Measurements from ENCODE around the gene TGFB1.

The TGFB1 gene

DNA sequence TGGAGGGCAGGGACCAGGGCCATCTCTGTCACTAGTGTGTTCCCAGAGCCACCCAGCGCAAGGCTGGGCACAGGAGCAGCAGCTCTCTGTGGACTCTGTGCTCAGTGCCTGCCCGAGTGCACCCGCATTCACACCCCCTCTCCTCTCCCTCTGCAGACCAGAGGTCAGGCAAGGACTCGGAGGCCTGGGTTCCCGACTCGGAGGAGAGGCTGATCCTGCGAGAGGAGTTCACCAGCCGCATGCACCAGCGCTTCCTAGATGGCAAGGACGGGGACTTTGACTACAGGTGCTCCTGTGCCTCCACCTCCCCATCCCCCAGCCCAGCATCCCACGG, 33.6 kb downstream of the TGFB1 start:
- DNase-seq, result no peak

DNA sequence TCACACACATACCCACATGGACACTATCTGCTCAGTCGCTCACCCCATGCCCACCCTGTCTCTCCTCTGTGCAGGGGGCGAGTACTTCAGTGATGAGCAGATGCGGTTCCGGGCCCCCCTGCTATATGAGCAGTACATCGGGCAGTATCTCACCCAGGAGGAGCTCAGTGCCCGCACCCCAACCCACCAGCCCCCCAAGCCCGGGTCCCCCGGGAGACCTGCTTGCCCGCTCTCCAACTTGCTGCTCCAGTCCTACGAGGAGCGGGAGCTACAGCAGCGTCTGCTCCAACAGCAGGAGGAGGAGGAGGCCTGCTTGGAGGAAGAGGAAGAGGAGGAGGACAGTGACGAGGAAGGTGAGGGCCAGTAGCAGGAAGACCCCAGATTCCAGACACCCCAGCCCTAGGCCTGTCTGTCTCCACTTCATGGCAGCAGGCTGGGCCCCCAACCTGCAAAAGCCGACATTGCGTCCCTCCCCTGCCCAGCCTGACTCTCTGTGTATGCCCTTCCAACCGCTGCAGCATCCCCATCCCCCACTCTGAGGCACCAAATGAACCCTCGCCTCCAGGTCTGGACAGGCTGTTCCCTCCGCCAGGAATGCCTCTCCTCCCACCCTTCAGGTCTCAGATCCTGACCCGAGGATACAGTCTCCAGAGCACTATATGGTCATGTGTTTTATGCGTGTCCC, 34.1 kb downstream of the TGFB1 start:
- no peak for DNase-seq

DNA sequence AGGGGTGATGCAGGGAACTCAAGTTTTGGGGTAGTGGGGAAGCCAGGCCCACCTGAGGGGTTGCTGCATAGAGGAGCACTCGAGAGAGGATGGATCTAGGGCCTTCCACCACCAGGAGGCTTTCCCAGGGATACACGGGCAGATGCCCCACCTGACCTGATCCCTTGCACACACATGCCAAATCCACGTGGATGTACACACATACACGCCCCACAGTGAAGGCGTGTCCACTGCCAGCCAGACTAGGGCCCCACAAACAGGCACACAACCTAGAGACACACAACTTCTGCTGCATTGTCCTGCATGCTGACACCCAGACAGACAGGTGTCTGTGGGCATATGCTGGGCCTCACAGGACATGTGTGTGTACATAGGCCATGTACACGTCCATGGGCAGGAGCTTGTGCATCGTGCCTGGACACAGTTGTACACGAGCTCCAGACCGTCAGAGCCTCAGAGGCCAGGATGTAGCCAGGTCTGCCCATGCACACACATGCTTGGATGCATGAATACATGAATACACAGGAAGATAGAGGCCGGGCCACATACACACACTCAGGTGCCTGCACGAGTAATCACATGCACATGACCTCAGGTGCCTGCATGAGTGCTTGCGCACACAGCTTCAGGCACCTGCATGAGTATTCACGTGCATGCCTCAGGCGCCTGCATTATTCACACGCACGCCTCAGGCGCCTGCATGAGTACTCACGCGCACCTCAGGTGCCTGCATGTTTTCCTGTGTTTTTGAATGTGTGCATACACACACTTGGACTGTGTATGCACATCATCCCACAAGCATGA, 34.8 kb downstream of the TGFB1 start:
- DNase-seq, result no peak

DNA sequence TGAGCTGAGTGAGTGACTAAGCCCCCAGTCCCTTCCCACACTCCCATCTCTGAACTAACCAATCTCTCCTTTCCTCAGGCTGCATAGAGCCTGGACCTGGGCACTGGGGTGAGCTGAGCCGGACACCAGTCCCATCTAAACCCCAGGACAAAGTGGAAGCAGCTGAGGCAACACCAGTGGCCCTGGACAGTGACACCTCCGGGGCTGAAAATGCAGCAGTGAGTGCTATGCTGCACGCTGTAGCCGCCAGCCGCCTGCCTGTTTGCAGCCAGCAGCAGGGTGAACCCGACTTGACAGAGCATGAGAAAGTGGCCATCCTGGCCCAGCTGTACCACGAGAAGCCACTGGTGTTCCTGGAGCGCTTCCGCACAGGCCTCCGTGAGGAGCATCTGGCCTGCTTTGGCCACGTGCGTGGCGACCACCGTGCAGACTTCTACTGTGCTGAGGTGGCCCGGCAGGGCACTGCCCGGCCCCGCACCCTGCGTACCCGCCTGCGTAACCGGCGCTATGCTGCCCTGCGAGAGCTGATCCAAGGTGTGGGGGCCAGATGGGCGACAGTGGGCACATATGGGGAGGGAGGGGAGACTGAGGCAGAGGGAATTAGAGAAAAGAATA, 37.3 kb downstream of the TGFB1 start:
- no peak for DNase-seq

DNA sequence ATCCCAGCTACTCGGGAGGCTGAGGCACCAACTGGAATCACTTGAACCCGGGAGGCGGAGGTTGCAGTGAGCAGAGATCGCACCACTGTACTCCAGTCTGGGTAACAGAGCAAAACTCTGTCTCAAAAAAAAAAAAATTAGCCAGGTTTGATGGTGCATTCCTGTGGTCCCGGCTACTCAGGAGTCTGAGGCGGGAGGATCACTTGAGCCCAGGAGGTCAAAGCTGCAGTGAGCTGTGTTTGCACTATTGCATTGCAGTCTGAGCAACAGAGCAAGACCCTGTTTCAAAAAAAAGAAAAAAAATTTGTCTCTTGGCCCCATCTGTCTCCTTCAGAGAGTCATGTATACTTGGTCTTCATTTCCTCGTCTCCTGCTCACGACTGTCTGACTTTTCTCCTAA, 42.1 kb downstream of the TGFB1 start:
- DNase-seq, result no peak

DNA sequence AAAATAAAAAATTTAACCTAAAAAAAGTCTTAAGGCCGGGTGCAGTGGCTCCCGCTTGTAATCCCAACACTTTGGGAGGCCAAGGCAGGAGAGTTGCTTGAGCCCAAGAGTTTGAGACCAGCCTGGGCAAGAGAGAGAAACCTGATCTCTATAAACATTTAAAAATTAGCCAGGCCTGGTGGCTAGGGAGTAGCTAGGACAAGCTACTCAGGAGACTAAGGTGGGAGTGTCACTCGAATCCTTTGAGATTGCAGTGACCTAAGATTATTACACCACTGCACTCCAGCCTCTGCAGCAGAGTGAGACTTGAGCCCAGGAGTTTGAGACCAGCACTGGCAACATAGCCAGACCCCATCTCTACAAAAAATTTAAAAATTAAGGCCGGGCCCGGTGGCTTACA, 42.6 kb downstream of the TGFB1 start:
- DNase-seq, result no peak

DNA sequence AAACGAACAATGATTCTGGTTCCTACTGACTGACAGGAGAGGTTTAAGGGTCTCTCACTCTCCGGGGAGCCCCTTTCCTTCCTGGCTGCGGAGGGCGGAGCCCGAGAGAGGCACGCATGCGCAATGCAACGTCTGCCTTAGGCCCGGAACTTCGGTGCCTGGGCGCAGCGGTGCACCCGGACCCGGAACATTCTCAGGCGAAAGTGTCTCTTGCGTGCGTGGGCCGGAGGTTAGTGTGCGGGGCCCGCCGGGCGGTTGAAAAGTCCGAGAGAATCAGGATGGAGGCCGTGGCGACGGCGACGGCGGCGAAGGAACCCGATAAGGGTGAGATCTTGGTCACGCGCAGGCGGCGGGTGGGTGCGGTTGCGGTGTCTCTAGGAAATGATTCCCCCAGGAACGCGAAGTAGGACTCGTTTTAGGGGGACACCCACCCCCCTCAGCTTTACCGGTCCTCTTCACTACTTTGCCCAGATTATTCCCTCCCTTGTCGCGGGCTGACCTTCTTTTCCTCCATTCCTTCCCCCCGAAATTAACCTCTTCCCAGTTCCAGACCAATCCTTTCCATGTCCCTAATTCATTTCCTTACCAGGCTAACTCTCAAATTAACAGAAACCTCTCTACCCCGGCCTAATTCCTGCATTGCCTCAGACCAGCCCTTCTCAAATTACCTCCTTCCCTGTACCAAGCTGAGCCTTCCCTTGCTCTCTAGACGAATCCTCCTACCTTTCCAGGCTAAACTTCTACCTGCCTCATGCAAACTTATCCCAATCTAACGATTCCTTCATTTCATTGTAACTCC, 43.5 kb downstream of the TGFB1 start, which contains the start of gene CCDC97:
CCDC97 (plus strand) TSS at position 140 of the 799 bp plus-strand sequence; CDS start at position 279, 139 bp downstream.
- DNase-seq, result peak; percentile 91

DNA sequence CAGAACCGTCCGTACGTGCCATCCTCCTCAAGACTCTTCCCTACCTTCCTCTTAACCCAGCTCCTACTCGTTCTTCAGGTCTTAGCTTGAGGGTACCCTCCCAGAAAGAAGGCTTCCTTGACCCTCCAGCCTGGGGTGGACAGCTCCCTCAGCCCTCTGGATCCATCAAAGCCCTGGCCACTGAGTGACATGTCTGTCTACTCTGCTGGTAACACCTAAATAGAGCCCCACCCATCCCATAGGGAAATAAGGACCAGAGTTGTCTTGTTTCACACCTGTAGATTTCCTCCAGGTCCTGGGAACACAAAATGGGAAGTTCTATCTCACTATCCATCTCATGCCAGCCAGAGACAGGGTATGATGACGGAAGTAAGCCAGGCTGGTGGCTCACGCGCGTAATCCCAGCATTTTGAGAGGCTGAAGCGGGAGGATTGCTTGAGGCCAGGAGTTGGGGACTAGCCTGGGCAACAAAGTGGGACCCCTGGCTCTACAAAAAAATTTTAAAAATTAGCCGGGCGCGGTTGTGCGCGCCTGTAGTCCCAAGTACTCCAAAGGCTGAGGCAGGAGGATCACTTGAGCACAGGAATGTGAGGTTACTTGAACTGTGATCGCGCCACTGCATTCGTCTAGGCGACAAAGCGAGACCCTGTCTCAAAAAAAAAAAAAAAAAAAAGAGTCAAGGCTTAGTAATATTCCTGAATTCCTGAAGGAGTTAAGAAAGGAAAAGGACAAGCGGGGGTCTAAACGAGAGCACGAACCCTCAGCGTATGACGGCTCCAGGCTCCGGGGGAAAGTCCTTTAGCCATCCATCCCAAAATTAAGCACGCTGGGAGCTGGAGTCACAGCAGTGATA, 44.3 kb downstream of the TGFB1 start:
- DNase-seq, result no peak

DNA sequence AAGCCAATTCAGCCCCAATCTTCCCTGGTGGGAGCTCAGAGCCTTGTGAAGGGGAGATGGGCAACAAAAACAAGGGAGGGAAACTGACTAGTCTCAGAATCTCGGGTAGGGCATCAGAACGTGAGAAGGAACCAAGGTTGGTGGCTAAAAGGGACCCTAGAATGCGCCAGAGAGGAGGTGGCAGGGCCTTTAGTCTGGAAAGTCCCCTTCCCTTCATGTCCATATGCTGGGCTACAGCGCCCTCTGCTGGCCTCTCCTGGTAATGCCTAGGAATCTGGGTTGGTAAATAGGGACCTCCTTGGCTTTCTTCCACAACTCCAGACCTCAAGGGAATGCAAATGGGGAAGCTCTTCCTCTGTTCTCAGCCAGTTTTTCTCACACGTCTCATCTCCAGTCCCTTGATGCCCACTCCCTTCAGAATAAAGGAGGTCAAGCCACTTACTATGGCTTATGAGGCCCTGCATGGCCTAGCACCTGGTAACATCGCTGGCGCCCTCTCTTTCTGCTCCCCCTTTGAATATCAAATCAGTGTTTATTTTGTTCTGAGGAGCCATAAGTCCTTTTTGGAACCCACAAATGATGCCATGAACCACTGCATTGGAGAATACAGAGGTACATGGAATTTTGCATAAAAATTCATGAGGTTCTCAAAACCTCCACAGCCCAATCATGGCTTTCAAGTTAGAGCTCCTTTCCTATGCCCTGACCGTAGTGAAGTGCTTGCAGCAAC, 45.1 kb downstream of the TGFB1 start:
- peak; percentile 95 for DNase-seq

DNA sequence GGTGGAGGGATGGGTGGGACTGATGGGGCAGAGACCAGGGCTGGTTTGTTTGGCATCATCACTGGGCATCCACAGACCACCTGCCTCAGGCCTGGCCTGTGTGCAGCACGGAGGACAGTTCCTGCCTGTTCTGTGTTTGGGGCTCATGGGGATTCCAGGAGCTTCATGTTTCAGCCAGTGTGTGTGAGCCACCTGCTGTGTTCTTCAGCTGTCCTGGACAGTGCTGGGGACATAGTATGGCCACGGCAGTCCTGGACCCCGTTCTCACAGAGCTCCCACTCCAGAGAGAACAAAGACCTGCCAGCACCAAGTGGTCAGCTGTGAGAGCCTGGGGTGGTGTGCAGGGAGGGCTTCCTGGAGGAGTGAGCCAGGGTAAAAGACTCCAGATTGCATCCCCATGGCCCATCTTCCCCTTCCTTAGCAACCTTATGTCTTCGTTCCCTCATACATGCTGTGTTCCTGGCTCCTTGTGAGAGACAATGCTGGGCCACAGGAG, 45.7 kb downstream of the TGFB1 start:
- no peak for DNase-seq

DNA sequence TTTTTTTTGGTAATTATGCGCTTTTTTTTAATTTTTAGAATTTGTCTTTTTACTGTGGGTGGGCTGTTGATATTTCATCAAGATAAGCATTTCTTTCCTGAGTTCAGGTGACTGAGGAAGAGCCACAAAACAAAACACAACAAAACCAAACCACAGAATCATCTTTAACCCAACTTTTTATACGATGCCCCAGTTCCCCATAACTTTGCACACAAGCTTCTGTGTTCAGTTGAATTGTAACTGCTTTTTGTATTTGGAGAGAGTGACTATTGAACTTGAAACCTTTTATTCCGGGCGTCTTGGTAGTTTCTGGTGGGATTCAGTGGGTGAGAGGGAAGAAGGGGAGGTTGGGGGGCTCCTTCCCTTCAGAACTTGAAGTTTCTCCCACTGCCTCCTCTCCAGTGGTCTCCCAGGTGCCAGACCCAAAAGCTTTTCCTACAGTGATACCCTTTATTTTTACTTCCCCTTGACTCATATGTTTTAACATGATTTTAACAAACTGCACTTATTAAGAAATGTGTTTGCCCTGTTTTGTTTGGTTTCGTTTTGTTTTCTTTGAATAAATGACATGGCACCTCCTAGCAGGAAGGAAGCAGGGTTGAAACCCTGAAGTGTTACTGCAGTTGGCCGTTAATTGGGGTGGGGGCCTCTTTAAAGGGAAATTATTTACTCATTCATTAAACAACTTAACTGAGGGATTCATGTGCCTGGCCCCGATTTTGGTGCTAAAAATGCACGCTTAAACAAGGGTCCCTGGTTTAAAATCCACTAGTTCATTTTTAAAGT, 46.4 kb downstream of the TGFB1 start:
- DNase-seq, result no peak

DNA sequence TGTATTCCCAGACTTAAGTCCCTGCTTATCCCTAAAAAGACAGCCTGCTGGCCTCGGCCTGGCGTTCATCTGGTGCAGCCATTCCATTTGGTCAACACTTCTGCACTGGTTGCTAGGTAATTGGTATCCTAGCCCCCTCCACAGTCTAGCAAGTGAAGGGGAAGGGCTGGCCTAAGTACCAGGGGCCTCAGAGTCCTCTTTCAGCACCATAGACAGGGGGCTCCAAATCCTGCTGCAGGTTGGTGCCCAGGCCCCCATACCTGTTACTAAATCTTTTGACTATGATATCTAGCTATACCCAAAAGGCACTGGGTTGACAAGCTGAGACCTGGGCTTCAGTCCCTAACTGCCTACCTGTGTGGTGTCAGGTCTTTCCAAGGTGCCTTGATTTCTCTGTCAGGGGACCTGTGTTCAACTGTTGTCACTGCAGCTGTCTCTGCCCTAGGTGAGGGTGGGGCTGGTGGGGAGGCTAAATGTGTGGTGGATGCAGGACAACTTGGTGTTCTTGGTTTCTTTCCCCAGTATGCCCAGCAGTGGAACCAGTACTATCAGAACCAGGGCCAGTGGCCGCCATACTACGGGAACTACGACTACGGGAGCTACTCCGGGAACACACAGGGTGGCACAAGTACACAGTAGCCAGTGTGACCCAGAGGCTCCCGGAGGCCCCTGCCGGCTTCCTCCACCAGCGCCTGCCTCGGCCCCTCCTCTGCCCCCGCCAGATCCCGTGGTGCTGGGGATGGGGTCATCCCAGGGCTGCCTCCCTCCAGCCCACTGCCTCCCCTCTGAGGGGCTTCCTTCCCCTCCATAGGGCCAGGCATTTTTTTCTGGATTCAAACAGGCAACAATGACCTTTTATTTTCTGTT, 47.6 kb downstream of the TGFB1 start:
- no peak for DNase-seq

DNA sequence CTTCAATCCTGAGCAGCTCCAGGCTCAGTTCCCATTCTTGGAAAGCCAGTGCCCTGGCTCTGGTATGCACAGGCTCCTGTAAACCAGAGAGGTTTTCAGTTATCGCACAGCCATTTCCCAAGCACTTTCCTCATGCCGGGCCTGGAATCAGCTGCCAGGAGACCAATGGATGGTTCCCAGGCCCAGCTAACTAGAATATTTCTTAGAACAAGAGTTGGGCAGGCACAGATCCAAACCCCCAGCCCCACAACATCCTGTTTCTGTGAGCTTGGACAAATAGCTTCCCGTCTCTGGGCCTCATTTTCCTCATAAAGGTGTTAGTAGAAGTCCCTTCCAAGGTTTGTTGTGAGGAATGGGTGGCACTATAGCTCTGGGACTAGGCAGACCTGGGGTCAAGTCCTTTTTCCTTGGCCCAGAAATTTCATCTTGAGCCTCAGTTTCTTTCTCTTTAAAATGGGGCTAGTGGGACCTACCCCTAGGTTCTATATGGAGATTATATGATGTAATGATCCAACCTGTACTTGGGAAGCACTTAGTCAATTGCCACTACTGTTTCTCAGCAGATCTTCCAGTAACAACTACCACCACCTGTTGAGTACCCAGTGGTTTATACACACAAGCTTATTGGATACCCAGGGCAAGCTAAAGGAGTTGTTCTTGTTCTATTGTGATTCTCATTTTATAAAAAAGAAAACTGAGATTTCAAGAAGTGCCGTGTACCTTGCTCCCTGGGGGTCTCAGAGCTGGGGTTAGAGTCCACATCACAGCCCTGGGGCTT, 48.8 kb downstream of the TGFB1 start:
- DNase-seq, result no peak

DNA sequence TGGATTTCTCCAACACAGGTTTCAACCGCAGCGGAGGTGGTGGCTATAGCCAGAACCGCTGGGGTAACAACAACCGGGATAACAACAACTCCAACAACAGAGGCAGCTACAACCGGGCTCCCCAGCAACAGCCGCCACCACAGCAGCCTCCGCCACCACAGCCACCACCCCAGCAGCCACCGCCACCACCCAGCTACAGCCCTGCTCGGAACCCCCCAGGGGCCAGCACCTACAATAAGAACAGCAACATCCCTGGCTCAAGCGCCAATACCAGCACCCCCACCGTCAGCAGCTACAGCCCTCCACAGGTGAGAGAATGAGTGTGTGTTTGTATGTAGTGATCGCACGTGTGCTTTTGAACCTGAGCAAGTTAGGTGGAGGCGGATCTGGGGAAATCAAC, 49.8 kb downstream of the TGFB1 start:
- DNase-seq, result no peak

DNA sequence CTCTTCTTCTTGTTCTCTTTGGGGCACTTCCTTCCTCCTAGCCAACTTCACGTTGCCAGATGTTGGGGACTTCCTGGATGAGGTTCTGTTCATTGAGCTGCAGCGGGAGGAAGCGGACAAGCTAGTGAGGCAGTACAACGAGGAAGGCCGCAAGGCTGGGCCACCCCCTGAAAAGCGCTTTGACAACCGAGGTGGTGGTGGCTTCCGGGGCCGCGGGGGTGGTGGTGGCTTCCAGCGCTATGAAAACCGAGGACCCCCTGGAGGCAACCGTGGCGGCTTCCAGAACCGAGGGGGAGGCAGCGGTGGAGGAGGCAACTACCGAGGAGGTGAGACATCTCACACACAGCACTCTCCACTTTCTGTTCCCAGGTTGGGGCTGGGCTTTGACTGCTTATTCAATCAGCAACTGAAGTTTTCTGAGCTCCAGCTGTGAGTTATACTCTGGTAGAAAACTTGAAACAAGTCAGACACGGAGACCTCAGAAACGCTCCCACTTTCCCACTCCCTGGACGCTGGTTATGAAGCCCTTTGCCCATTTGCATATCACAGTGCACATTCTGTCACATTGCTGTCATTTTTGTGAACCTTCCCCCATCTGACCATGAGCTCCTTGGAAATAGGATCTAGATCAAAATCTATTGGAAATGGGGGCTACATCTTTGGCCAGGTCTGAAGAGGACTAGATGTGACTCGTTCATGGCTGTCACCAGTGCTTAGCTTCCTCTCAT, 50.9 kb downstream of the TGFB1 start:
- no peak for DNase-seq

DNA sequence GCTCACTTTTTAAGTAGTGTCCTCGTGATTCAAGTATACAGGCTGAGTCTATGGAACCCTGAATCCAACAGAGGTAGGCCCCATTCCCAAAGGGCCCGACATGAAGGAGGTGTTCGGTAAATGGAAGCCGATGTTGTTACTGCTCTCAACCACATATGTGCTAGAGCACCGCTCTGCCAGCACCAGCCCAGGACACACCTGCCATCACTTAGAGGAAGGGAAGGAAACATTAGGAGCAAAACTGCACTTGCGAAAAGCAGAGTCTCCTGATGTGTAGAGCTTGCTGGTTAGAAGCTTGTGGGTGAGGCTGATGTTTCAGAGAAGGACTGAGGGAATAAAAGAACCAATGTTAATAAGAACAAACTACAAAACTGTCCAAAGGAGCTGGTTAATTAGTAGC, 53.2 kb downstream of the TGFB1 start:
- no peak for DNase-seq

DNA sequence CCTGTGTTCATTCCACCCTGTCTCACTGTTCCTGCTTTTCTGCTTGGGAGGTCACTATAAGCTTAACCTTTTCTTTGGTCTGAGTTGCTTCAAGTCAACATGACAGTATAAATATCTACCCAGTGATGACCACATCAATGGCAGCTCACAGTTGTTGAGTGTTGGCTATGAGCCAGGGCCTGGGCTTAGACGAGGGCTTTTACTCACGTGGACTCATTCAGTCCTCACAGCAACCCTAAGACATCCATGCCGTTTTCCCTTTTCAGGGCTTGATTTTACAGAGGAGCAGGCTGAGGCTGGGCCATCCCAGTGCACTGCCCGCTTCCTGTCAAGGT, 54.0 kb downstream of the TGFB1 start:
- no peak for DNase-seq

All from islet precursor cell (in vitro differentiated cells).